Spleen (tissue), 7 donors: ENCODE measurements around the gene AQP4.

Experiments used
- POLR2A ChIP-seq, 3 donors: fragments of 450-650 bp; IDR thresholded peaks; one replicate each; pipeline ENCODE4 v1.5.1; 2017; ENCODE audit warnings: antibody characterized with exemption in 3 of 3, mild to moderate bottlenecking in 1 of 3
- POLR2AphosphoS5 ChIP-seq, 3 donors: sonication (generic); formaldehyde crosslinking; IDR thresholded peaks; one replicate each; pipeline ENCODE4 v1.5.1; 2017; ENCODE audit warnings: antibody characterized with exemption in 3 of 3
- TF ChIP-seq, protein P1 (sequence below), 11 experiments: fragments of 200-600 bp in 7 of 11; fragments of 450-650 bp in 4 of 11; sonication (generic) in 4 of 11; IDR thresholded peaks in 8 of 11; conservative IDR thresholded peaks in 3 of 11; 1 replicate in 7 of 11; 2 replicates in 4 of 11; pipeline versions ENCODE4 v1.4.0 to v1.8.0; 2016 to 2021; ENCODE audit warnings: antibody characterized with exemption in 11 of 11, inconsistent platforms in 4 of 11, mild to moderate bottlenecking in 1 of 11
- donor health status: DM: no; HTN: no; CAD: no; lungs with moderate emphysema.
- donor health status: DM: no; HTN: no; CAD: no.
- donor health status: DM: no; HTN: no; CAD: no.

DNA sequence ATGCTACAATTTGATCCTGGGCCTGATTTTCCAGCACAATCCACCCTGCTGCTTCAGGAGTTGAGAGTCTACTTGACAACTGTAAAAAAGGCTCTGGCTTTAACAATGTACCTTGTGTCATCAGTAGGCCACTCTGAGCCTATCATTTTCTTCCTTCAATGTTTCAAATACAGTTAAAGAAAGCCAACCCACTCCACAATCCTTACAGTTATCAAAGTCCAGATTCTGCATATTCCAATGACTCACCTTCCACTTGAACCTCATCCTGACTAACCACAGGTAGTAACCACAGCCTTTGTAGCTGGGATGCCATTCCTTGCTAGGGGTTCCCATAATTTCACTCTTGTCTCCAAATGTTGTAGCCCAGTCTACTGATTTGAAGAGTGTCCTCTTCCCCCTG, 35.5 kb upstream of the AQP4 start:
- TF ChIP-seq, protein P1, sequence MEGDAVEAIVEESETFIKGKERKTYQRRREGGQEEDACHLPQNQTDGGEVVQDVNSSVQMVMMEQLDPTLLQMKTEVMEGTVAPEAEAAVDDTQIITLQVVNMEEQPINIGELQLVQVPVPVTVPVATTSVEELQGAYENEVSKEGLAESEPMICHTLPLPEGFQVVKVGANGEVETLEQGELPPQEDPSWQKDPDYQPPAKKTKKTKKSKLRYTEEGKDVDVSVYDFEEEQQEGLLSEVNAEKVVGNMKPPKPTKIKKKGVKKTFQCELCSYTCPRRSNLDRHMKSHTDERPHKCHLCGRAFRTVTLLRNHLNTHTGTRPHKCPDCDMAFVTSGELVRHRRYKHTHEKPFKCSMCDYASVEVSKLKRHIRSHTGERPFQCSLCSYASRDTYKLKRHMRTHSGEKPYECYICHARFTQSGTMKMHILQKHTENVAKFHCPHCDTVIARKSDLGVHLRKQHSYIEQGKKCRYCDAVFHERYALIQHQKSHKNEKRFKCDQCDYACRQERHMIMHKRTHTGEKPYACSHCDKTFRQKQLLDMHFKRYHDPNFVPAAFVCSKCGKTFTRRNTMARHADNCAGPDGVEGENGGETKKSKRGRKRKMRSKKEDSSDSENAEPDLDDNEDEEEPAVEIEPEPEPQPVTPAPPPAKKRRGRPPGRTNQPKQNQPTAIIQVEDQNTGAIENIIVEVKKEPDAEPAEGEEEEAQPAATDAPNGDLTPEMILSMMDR (IDR thresholded peaks at IDR 0.05 in 8 of 11, conservative IDR thresholded peaks at IDR 0.05 in 3 of 11): no peak
- TF ChIP-seq POLR2A (IDR thresholded peaks at IDR 0.05) (no peak), POLR2AphosphoS5 (IDR thresholded peaks at IDR 0.05) (no peak)
